ENCODE measurements around the gene GPR160.
"Not testable (repeated sequence)": the region's sequence is repeated elsewhere in the genome, so short reads cannot be mapped to it uniquely, and the experiment has no call there.

Gene GPR160

DNA sequence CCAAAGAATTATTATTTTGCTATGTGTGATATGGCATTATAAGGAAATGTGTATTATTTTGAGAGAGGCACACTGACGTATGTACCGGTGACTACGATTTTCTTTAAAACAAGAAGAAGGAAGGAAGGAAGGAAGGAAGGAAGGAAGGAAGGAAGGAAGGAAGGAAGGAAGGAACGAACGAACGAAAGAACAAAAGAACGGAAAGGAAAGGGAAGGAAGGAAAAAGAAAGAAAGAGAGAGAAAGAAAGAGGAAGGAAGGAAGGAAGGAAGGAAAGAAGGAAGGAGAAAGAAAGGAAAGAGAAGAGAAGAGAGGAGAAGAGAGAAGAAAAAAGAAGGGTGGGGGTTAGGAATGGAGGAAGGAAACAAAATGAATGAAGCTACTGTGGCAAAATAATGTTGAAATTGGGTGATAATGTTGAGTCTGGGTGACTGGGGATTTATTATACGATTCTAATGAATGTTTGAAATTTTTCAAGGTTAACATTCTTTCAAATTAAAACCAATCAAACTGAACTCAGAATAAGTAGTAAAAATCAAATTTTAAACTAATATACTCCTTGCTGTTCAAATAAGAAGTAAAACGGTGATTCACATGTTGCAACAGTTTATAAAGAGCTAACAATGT is 73.5 kb downstream of the GPR160 start:
- DNase-seq (ENCODE audit: low read depth in 2 of 2), result no peak

DNA sequence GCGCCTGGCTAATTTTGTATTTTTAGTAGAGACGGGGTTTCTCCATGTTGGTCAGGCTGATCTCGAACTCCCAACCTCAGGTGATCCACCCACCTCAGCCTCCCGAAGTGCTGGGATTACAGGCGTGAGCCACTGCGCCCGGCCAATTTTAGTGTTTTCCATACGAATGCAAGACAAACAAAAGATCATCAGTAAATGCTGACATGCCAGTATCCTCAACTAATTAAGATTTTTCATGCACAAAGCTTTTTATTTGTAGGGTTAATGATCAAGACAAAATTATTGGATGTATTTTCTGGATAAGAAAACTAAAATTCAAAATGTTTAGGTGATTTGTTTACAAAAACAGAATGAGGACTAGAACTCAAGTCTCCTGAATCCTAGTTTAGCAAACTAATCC is 76.4 kb downstream of the GPR160 start:
- DNase-seq (ENCODE audit: low read depth in 2 of 2), result not testable (repeated sequence)

DNA sequence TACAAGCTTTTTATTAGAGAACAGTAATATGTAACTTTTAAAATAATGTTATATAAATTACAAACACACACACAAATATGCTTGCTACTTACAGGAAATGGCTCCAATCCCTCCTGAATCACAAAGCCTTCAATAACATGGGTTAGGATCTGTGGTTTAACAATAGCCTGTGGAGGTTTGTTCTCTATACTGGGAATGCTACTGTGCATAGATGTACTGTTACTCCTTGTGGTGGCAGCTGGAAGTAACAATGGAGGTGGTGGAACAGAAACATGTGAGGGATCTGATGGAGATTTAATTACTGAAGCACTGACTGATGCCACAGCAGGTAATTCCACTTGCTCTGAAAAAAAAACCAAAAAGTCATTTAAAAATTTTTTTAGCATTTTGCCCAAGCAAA is 79.3 kb downstream of the GPR160 start:
- DNase-seq (ENCODE audit: low read depth in 2 of 2), result no peak

DNA sequence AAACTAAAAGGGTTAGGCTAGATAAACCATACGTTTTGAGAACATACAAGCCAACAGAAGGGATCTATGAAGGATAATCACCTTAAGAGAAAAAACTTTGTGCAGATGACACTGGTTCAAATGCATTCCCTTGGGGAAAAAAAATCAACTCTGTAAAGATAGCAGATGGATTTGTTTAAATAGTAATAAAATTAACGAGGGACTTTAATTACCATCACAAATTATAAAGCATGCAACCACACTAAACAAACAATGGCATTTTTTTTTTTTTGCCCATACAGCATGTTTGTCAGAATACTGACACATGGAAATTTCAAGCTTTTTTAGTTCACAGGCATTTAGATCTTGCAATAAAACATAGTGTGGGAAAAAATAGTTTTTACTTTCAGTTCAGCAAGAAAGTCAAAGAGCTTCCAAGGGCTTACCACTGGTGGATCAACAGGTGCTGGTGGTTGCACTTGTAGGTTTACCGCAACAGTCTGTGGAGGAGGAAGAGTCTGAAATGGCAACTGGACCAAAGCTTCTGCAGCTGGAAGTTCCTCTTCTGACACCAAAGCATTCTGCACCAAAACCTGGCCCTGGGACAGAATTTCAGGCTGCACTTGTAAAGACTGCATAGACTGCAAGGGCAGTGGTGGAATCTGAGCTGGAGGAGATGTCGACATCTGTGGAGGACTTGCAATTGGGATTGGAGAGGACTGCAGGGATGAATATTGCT is 90.6 kb downstream of the GPR160 start:
- DNase-seq (ENCODE audit: low read depth in 2 of 2), result no peak

DNA sequence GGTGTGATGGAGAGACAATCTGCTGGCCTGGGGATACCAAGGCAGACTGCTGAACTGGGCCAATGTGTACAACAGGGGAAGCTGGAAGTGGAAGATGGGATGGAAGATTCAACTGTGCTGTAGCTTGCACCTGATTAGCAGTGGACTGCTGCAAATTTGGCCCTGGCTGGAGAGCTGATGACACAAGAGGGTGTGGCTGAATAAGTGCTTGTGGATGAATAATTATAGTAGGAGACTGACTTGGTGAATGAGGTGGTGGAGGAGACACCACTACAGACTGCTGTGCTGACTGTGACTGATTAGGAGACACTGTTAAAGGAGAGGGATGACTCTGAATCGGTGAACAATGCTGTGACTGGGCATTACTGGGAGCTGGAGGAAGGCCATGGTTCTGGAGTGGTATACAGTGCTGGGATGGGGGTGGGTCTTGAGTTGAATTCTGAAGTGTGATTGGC is 91.2 kb downstream of the GPR160 start:
- no peak for DNase-seq (ENCODE audit: low read depth in 2 of 2)

DNA sequence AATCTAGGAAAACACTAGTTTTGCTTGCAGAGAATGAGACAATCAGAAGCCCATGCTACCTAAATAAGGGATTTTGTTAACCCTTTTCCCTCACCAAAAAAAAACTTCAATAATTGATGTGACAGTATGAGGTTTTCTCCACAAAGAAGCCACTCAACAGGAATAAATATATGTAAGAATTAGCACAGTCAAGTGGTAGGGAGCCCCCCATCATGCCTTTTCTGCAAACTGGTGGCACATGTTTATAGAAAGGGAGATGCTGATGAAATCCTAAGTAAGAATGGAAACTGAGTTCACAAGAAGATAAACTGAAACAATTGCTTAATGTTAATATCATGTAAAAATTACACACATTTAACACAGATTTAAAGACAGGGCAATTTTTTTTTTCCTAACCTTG is 92.7 kb downstream of the GPR160 start:
- DNase-seq (ENCODE audit: low read depth in 2 of 2), result no peak

DNA sequence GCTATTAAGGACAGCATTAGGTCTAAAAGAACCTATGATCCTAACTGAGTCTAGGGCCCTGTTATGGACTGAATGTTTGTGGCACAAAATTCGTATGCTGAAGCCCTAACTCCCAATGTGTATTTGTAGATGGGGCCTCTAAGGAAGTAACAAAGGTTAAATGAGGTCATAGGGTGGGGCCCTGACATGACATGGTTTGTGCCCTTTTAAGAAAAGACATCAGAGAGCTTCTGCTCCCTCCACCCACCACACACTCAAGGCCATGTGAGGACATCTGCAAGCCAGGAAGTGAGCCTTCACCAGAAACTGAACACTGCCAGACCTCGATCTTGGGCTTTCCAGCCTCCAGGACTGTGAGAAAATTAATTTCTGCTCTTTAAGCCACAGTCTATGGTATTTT is 94.5 kb downstream of the GPR160 start:
- DNase-seq (ENCODE audit: low read depth in 2 of 2), result no peak

Data from stimulated activated CD8-positive, alpha-beta memory T cell treated with anti-CD3 and anti-CD28 coated beads, Interleukin-2, amount 100 ng/mL, for 1 hour (primary cell).